Fibroblast of the conjunctiva (primary cell): ENCODE measurements around the gene GRIP2.
"Not testable (repeated sequence)": the region's sequence is repeated elsewhere in the genome, so short reads cannot be mapped to it uniquely, and the experiment has no call there.

Source experiments
- DNase-seq: peaks from one replicate; pipeline ENCODE4 v3.0.0-alpha.2; 2010; ENCODE audit warnings: low read depth

GRIP2 gene

DNA sequence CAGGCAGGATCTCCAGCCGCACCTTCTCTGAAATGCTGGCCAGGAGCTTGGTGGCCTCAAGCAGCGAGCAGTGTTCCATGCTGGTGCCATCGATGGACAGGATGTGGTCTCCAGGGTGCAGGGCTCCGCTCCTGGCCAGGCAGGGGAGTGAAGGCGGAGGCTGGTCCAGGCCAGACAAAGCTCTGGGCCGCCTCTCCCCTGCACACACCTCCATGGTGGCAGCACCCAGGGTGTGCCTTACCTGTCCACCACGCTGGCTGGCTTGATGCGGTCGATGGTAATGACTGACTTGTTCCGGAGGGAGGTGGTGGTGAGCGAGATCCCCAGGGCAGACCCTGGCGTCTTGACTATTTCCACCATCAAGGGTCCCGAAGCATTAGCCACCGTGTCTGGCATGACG is 20.0 kb downstream of the GRIP2 start:
- no peak for DNase-seq

DNA sequence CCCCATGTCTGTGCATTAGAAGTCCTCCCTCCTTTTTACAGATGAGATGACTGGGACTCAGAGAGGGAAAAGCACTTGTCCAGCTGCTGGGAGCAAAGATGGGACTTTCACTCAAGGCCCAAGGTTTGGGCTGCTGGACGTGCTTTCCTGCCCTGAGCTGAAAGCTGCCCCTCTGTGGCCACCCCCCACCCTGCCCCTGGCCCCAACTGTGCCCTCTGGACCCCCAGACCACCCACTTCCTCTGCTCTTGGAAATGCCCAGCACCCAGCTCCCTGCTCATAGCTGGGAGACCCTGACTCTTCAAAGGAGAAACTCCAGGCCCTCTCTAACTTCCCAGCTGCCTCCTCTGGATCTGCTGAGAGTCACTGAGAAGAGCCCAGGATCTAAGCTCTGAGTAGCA is 20.7 kb downstream of the GRIP2 start:
- no peak for DNase-seq

DNA sequence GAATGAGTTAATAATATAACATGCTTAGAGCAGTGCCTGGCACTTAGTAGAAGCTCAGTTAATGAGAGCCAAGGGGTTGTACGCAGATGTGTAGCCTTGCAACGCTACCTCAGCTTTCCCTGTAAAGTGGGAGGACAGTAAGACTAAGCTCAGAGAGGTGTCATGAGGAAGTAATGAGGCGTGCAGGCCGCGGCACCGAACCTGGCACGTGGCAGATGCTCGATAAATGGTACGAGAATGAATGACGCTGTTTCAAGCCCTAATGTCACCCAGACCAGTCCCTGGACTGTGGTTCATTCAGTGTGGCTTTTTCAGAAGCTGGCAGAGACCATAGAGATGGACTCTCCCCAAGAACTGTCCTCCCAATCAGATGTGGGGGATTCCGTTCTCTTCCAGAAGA is 21.2 kb downstream of the GRIP2 start:
- no peak for DNase-seq

DNA sequence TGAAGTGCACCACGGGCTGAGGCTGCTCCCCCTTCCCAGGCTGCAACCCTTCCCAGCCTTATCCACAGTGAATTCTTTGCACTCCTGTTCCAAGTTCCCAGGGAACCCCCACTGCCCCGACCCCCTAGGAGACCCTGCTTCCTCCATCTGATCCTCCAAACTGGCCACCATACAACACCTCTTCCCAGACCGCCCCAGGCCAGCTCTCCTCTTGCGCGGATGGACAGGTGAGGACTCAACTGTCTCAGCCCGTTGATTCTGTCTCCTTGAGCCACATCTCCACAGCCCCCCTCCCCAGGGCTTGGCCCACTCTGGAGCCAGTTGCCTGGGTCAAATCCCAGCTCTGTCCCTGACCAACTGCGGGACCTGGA is 21.7 kb downstream of the GRIP2 start:
- no peak for DNase-seq

DNA sequence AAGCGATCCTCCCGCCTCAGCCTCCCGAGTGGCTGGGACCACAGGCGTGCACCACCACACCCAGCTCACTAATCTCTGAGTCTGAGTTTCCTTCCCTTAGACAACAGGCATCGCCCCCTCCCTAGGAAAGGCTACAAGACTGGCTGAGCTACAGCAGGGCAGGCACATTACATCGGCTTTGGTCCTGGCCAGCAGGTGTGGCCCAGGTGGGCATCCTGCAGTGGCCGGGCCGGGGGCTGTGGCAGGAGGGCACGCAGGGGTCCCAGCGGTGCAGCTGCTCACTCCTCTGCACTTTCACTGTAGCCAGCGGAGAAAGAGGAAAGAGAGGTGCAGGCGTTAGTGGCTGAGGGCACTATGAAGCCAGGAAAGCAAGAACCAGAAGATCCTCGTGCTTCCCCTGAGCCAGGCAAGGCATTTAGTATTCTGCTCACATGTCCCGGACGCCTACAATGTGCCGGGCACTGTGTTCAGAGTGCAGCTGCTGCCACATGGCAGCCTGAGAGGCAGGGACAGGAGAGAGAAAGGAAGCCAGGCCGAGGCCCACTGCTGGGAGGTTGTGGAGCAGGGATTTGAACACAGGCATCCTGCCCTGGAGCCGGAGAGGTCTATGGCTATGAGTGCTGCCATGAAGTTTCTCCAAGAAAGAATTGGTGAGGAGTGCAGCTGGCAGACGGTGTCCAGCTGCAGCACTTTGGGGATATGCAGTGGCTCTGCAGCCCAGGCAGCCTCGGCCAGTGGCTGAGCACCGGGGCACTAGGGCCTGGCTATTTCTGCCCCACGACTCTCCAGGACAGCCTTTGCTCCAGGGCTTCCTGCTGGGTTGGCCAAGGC is 22.3 kb downstream of the GRIP2 start:
- no peak for DNase-seq

DNA sequence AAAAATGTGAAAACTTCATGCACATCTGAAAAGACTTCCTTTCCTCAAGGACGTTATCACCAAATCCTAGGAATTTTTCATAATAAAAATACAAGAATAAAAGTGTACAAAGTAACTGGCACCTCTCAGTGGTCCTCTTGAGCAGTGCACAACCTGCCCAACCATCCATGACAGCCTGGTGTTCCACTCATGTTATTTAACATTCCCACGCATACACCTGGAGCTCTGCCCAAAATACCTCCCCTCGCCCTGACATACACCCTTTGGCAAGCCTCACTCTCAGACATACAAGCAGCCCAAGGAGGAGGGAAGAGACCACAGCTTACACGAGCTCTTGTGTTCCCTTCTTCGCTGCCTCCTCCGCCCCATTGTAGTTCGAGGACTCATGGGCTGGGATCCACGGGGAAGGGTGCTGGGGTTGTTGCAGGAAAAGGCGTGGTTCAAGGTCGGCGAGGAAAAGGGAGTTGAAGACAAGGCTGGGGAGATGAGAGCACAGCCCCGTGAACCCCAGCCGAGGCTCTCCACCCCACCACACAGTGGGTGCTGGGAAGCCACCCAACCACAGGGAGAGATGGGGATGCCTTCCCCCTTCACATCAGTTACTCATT is 23.3 kb downstream of the GRIP2 start:
- no peak for DNase-seq

DNA sequence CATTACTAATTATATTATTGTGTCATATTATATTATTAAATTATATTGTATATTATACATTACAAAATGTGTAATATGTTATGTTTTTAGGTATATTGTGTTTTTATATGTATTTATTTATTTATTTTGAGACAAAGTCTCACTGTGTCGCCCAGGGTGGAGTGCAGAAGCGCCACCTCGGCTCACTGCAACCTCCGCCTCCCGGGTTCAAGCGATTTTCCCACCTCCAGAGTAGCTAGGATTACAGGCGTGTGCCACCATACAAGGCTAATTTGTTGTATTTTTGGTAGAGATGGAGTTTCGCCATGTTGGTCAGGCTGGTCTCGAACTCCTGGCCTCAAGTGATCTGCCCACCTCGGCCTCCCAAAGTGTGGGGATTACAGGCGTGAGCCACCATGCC is 24.6 kb downstream of the GRIP2 start:
- not testable (repeated sequence) for DNase-seq

DNA sequence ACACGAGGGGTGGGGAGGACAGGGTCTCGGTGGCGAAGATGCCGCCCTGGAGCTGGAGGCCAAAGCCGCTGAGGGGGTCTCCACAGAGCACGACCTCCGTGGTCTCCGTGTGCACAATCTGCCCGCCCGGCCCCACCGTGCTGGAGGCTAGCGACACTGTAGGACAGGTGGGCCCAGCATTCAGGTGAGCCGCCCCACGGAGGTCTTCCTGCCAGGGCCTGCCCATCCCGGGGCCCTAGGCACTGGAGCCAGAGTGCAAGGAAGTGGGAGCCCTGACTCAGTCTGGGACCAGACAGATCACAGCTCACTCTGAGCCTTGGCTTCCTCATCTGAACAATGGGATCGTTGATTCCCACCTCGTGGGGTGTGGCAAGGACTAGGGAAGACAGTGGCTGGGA is 25.8 kb downstream of the GRIP2 start:
- no peak for DNase-seq

DNA sequence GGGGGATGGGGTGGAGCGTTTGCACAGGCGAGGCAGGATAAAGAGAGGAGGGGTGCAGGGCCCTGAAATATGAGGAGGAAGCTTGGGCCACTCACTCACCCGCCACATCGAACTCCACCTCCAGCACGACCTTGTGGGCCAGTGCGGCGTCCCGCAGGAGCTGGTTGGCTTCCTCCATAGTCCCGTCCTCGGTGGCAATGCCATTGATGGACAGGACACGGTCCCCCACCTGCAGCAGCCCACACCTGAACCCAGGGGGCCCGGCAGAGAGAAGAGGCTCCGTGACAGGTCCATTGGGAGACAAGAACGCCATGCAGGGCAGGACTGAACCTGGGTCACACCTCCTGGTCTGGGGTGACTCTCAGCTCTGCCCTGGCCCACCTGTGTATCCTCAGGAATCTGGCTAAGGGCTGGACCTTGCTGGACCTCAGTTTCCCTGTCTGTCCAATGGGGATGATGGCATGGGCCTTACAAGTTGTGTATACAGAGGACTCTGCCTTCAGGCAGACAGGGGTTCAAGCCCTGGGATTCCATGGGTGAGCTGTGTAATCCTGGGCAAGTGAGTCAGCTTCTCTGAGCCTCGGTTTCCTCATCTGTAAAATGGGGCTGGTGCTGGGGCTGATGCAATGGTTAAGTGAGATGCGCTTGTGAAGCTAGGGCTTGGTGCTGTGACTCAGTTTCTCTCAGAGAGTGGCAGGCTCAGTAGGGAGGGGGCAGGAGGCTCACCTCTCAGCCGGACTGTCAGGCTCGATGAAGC is 26.4 kb downstream of the GRIP2 start:
- no peak for DNase-seq

DNA sequence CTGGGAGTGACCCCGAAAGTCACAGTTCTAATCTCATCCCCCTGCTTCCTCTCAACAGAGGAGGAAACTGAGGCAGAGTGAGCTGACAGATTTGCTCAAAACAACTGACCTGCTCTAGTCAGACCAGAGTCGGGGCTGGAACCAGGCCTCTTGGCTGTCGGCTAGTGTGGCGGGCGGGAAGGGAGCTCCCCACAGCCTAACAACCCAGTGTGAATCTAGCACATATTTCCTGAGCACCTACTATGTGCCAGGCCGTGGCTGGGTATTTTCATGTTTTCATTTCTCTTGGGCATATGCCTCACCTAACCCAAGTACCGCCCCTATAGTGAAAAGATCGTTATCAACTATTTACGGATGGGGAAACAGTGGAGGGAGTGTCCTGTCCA is 27.2 kb downstream of the GRIP2 start:
- DNase-seq: no peak

DNA sequence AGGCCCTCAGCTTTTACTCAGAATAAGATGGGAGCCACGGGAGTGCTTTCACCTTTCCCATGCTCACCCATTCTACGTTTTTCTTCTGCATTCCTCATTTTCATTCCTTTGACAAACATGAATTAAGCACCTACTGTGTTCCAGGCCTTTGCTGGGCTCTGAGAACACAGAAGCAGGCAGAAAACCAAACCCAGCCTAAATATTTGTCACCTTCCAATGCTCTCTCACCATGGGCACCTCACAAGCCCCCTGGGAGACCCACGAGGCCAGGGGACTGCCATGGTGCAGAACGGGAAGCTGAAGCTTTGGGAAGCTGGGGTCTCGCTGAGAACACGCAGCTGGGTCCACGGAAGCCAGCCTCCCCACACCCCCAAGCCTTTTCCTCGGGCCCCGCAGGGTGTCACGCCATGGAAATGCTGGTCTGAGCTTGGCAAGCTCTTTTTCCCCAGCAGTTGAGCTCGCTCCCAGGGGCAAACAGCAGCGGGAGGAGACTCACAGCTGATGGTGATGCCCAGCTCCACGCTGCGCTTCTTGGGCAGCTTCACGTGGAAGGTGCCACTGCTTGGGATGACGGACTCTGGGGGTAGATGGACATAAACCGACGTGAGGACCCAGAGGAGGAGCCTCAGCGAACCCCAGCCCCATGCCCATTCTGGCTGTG is 27.7 kb downstream of the GRIP2 start:
- no peak for DNase-seq

DNA sequence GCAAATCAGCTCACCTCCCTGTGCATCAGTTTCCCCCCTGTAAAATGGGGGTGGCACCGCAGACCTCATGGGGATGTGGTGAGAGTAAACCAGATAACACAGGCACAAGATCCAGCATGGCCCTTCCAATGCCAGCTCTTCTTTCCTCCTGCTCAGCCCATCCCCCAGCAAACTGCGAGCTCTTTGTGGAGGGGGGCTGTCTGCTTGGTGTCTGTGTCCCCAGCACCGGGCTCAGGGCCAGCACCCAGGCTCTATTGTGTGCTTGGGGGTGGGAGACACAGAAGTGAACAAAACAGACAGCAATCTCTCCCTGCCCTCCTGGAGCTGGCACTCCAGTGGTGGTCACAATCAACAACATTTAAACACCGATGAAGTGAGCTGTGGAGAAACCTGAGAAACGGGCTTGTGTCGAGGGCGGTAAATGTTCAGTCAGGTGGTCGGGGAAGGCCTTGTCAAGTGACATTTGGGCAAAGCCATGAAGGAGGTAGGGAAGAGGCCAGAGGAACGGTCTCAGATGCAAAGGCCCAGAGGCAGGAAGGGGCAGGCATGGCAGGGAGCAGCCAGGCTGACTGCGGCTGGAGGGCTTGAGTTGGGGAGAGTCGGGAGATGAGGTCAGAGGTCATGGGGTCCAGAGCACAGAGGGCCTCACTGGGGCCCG is 28.4 kb downstream of the GRIP2 start:
- DNase-seq: no peak

DNA sequence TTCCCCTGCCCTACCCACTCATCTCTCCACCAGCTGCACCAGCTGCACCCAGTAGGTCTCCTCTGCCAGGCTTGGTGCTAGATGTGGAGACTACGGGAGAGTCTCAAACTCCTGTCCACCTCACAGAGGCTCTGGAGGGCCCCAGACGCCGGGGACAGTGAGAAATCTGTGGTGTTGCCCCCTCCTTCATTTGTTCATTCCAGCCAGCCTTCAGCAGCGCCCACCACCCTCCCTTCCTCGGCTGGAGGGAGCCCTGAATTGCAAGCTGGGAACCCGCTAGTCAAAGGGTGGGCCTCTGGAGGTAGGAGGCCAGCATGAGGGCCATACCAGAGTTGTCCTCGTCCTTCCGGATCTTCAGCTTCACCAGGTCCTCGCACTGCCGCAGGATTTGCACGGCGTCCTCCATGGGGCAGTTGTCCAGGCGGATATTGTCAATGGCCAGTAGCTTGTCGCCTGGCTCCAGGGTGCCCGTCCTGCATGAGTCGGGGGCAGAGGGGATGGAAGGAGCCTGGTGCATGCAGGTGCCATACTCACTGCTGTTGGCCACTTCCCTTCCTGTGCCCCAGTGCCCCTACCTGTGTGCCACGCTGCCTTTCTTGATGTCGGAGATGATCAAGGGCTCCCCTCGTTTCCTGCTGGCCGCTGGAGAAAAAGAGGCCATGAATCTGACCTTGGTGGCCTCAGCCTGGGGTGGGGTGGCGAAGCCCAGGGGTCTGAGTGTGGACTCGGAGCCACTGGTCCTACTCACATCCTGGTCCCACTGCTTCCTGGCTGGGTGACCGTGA is 29.1 kb downstream of the GRIP2 start:
- DNase-seq: no peak

DNA sequence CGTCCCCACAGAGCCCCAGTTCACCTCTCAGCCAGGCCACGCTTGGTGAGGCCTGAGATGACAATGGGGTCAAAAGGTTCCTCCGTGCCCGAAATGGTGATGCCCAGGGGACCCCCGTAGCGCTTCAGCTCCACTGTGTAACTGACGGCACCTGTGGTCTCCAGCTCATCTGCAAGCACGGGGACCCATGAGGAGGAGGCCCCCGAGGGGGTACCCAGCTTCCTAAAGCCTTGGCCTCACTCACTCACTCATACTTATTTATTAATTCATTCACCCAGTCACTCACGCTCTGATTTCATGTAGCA is 30.4 kb downstream of the GRIP2 start:
- DNase-seq: no peak

DNA sequence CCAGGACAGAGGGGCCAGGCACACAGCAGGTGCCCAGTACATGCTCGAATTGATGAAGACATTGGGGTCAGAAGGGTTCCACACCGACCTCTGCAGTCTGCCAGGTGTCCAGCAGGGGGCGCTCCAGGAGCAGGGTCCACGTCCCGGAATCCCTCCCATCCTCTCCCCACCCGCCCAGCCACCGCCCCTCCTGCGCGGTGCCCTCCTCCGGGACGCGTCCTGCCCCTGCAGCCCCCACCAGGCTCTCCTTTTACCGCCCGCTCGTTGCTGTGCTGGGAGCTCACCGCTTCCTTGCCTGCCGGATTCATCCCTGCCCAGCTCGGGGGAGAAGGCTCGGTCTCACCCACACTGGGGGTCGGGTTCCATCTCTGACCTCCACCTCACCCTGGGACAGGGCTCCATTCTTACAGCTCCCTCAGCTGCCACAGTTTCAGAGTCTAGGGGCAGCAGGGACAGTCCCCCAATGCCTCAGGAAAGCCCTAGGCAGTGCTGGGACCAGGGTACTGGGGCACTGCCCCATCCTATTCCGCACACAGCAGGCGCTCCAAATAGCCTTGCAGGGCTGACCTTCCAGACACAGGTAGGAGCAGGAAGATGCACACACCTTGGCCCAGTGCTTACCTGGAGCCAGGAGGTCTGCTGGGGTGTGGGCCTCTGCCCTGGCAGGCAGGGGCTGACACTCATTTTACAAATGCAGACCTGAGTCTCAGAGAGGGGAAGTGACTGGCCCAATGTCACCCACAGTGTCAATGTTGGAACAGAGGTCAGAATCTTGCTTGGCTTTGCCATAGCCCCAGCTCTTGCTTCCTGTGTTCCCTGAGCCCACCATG is 31.0 kb downstream of the GRIP2 start:
- DNase-seq: no peak

DNA sequence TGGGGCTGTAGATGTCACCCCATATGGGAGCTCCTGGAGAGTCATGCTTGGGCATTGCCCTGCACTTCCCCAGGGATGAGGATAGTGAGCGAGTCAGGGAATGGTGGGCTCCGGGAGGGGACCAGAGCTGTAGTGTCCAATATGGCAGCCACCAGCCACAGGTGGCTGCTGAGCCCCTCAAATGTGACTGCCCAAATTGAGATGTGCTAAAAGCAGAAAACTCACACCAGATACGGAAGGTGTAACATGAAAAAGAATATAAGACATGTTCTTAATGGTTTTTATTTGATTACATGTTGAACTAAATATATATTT is 31.7 kb downstream of the GRIP2 start:
- DNase-seq: no peak

DNA sequence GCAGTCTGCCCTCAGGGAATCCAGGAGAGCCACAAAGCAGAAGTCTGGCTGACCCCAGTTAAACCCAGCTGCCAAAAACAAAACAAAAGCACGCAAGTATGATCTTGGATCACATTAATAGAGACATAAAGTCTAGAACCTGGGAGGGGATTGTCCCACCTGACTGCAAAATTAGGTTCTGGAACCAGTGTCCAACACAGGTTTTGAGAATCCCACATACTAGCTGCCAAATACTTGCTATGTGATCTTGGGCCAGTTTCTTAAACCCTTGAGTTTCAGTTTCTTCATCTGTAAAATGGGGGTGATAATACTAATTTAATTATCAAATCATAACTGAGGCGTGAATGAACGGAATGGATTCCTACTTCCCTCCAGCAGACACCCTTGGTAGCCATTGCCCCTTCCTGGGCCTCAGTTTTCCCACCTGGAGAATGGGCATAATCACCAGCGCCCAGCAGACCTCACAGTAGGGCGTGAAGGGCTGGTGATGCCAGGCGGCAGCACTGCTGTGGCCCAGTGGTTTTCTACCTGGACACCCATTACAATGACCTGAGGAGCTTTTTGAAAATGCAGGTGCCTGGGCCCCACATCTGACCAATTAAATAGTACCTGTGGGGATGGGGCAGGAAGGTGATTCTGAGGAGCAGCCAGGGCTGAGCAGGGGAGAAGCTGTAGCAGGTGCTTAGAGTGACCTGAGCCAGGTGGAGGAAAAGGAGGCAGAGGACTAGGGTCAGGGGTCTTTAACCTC is 32.2 kb downstream of the GRIP2 start:
- DNase-seq: no peak

DNA sequence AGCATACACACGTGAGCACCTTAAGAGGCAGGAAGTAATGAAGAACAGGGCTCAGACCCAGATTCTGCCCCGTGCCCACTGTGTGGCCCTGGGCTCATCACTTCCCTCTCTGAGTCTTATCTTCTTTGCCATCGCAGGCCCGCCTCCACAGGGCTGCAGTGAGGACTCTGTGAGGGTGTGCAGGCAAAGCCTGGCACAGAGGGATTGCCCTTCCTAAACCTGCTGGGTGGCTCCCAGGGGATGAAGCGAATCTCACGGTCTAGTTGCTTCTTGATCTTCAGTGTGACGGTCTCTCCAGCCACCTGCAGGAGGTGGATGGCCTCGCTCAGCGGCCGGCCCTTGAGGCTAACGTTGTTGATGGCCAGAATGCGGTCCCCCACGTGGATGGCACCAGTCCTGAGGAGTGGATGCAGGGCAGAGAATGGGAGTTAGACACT is 32.8 kb downstream of the GRIP2 start:
- DNase-seq: no peak

DNA sequence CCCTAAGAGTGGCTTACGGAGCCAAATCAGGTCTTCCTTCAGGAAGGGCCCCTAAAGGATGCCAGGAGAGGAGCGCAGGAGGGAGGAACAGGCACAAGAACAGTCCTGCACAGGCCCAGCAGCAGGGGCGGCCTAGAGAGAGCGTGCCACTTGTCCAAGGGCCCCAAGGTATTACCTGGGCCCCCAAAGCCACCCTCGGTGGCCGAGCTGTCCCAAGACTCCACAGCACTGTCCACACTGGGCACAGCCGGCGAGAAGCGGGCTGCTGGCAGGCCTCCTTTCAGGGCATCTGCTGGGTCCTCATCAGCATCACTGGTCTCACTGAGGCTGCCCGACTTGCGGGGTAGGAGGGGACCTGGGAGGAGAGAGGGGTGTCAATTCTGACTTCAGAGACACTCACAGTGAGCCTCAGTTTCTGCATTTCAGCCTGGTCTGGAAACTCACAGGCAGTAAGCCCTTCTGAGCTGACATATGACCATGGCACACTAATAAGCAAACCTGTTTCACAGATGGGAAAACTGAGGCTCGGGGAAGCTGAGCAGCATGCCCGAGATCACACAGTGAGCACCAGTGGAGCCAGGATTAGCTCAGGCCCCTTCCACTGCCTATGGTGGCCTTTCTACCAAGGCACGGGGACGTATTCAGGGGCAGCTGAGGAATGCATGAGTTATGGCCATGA is 33.4 kb downstream of the GRIP2 start:
- DNase-seq: no peak
